ENCODE results near the gene TWSG1. TPM values are rescaled to one million over a fixed set of nuclear protein-coding genes. Genes with fewer than 3 reads are reported as not detected.

The TWSG1 gene
- total RNA-seq, 1 donor from 2014 or later = 38.6 TPM

DNA sequence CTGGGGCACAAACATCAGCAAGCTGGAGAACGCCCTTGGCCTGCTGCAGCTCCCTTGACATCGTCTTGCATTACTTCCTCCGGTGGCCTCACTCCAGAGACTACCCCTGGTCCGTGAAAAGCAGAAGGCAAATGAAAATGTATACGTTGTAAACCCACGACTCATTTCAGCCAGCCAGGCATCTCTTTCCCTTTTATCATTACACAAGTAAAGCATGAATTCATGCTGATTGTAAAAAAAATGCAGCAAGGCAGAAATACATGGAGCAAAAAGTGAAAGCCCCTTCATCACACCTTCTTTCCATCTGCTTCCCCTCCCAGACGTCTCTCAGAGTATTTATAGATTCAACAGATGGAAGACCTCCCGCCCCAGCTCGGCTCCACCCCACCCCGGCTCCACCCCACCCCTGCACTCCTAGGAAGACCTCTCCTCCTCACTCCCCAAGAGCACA lies 99.1 kb downstream of the TWSG1 start:
- TF ChIP-seq, protein P1, sequence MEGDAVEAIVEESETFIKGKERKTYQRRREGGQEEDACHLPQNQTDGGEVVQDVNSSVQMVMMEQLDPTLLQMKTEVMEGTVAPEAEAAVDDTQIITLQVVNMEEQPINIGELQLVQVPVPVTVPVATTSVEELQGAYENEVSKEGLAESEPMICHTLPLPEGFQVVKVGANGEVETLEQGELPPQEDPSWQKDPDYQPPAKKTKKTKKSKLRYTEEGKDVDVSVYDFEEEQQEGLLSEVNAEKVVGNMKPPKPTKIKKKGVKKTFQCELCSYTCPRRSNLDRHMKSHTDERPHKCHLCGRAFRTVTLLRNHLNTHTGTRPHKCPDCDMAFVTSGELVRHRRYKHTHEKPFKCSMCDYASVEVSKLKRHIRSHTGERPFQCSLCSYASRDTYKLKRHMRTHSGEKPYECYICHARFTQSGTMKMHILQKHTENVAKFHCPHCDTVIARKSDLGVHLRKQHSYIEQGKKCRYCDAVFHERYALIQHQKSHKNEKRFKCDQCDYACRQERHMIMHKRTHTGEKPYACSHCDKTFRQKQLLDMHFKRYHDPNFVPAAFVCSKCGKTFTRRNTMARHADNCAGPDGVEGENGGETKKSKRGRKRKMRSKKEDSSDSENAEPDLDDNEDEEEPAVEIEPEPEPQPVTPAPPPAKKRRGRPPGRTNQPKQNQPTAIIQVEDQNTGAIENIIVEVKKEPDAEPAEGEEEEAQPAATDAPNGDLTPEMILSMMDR (conservative IDR thresholded peaks at IDR 0.05) = no peak
- H3K4me1 Mint-ChIP-seq (ENCODE audit: unreplicated experiment) = peaks cover 25% of the 10 kb centered on the region

GRCh38 chr18:9434122-9434701 lies 99.6 kb downstream of the TWSG1 start:
- TF ChIP-seq, protein P1 (conservative IDR thresholded peaks at IDR 0.05) = no peak
- Mint-ChIP-seq H3K4me3 (no peak overlapping the region), H3K4me1 (ENCODE audit: unreplicated experiment) (peaks cover 25% of the 10 kb centered on the region), H3K27me3 (no peaks in the 10 kb centered on the region), H3K36me3 (peaks cover 6% of the 10 kb centered on the region), H3K9me3 (peaks cover 7% of the 10 kb centered on the region), H3K27ac (peak overlapping the region; percentile 67)
- DNase-seq (ENCODE audit: extremely low spot score, unreplicated experiment) = peak; percentile 55

More for the DNA sequence above, 99.1 kb downstream of the TWSG1 start:
- Mint-ChIP-seq H3K27me3 (no peaks in the 10 kb centered on the region), H3K9me3 (peaks cover 7% of the 10 kb centered on the region), H3K4me3 (no peak overlapping the region), H3K27ac (no peak overlapping the region), H3K36me3 (peaks cover 6% of the 10 kb centered on the region)
- DNase-seq (ENCODE audit: extremely low spot score, unreplicated experiment) = peak; percentile 31

DNA sequence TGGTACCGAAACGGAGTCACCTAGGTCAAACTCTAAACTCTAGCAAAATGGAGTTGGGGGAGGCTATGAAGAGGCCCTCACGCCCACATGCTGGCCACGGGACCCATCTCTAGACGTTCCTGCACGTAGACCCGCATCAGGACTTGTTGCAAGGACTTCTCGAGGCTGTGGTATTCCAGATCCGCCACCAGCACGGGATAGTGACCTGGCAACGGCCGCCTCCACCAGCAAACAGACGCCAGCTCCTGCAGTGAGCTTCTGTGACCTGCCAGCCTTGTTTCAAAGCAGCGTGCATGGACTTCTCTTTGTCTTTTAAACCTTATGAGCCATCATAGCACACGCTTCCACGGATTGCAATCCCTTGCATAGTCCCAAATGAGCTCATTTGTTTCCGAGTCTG lies 100.5 kb downstream of the TWSG1 start:
- Mint-ChIP-seq H3K9me3 (peaks cover 7% of the 10 kb centered on the region), H3K36me3 (peaks cover 6% of the 10 kb centered on the region), H3K4me1 (ENCODE audit: unreplicated experiment) (peaks cover 25% of the 10 kb centered on the region), H3K27me3 (no peaks in the 10 kb centered on the region), H3K27ac (no peak overlapping the region), H3K4me3 (no peak overlapping the region)
- TF ChIP-seq, protein P1 (conservative IDR thresholded peaks at IDR 0.05) = no peak
- DNase-seq (ENCODE audit: extremely low spot score, unreplicated experiment) = peak; percentile 39

DNA sequence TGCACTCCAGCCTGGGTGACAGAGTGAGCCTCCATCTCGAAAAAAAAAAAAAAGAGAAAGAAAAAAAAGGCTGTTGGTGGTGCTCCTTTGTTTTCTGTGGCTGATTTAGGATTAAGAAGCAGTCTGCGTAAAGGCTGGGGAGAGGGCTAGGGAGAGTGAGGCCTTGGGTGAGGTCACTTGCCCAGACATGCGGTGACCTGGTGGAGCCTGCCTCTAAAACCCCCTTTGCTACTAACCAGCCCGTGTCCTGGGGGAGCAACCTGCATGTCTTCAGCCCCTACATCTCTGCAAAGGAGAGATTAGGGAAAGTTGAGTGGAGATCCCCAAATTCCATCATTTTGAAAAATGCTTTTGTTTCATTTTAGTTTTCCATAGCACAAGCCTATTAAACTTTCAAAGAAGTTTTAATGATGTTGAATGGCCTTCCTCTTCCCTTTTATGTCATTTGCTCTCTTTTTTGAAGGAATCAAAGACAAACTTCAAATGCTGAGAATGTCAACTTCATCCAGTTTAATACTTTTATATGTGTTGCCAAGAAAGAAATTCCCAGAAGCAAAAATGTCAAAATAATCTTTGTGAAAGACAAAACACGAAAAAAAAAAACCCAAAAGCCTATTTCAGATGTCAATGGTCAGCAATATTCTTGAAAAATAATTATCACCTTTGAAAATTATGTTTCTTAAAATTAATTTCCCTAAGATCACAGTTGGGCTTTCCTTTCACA lies 101.8 kb downstream of the TWSG1 start:
- DNase-seq (ENCODE audit: extremely low spot score, unreplicated experiment) = peak; percentile 27
- TF ChIP-seq, protein P1 (conservative IDR thresholded peaks at IDR 0.05) = no peak
- H3K27ac Mint-ChIP-seq = no peak overlapping the region
- no peaks in the 10 kb centered on the region for H3K27me3 Mint-ChIP-seq
- peaks cover 25% of the 10 kb centered on the region for H3K4me1 Mint-ChIP-seq (ENCODE audit: unreplicated experiment)
- peaks cover under 1% of the 10 kb centered on the region for H3K9me3 Mint-ChIP-seq
- H3K4me3 Mint-ChIP-seq = no peak overlapping the region
- H3K36me3 Mint-ChIP-seq = peaks cover 6% of the 10 kb centered on the region

DNA sequence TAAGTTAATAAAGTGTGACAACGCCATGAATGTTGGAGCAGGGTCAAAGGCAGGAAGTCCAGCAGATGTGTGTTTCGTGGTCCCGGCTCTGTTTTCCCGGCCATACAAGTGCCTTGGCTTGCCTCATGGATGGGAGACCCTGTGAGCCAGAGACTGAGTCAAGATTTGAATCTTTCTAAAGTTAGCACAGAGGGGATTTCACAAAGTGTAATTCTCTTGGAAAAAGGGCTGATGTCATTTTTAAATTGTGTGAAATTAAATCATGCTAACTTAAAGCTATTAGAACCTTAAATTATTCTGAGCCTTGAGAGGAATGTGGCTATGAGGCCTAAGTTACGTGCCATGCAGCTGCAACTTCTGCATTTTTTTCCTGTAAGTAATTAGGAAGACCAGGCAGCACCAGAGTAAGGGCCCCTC lies 102.5 kb downstream of the TWSG1 start:
- no peaks in the 10 kb centered on the region for H3K27me3 Mint-ChIP-seq
- H3K36me3 Mint-ChIP-seq = peaks cover 6% of the 10 kb centered on the region
- H3K4me3 Mint-ChIP-seq = no peak overlapping the region
- no peaks in the 10 kb centered on the region for H3K9me3 Mint-ChIP-seq
- no peak for DNase-seq (ENCODE audit: extremely low spot score, unreplicated experiment)
- H3K4me1 Mint-ChIP-seq (ENCODE audit: unreplicated experiment) = peaks cover 25% of the 10 kb centered on the region
- no peak overlapping the region for H3K27ac Mint-ChIP-seq
- TF ChIP-seq, protein P1 (conservative IDR thresholded peaks at IDR 0.05) = no peak
